ENCODE results near the gene RAD9A.
"Not testable (repeated sequence)": the region's sequence is repeated elsewhere in the genome, so short reads cannot be mapped to it uniquely, and the experiment has no call there.

The RAD9A gene

DNA sequence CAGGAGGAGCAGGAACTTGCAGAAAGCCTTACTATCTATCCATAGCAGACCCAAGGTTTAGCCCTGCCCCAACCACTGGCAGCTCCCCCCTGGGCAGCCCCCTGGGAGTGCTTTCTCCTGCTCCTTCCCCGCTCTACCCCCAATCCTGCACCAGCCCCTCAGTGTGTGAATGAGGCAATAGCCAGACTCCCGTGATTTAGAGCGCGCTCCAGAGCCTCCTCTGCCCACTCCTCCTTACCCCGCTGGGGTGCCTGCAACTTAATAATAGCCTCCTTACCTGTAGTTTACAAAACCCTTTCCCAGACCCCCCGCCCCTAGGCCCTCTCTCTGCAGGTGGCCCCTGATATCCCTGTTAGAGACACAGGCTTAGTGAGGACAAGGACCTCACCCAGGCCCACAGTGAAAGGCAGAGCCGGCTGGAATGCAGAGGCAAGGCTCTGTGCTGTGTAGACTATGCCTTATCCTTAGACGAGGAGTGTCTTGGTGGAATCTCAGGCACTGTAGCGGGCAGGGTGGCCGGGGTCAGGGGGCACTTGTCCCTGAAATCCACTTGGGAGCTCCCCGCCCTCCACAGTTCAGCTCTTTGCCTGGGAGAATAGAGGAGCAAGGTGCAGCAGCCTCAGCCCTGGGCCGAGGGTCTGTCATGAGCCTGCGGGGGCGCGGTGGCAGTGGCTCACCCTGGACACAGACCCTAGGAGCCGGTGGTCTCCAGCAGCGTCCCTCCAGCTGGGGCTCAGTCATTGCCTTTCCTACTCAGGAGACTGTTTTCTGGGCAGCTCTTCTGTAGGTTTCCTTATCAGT is 19.4 kb downstream of the RAD9A start:
- no peak for DNase-seq (ENCODE audit: low spot score)

DNA sequence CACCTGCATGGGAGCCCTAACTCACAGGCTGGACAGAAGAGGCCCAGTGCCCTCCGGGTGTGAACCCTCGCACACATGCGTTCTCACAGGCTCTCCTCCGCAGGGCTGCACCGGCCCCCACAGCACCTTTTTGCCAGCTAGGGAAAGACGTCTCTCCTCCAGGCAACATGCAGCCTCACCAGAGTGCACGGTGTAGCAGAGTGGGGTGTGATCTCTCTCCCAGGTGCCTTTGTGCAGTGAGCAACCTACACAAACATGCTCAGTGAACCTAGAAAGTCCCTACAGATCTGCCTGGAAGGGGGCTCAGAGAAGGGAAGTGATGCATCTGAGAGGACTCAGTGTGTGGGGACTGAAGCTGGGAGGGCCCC is 20.0 kb downstream of the RAD9A start:
- no peak for DNase-seq (ENCODE audit: low spot score)

DNA sequence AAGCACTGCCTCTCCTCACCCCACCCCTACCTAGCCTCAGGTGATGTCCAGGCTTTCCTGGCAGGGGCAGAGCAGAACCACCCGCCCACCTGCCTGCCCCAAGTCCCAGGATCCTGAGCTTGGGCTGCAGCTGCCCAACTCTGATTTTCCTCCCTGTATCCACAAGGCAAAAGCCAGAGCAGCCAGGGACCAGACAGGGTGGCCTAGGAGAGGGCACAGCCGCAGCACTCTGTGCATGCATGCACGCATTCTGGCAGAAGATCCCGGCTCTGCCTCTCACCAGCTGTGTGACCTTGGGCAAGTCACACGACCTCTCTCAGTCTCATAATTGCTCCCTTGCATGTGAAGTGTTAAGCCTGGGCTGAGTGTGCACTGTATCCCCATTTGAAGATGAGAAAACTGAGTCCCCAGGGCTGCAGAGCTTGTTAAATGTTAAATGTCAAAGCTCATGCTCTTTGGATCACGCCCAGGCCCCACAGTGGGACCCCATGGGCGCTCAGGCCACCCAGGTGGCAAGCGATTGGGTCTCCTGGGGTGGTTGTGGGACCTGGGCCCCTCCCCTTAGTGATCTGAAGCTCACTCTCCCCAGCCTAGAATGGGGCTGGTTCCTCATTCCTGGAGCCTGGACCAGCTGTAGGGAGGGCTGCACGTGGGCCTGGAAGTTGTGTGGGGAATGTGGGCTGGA is 20.9 kb downstream of the RAD9A start:
- DNase-seq (ENCODE audit: low spot score): no peak

DNA sequence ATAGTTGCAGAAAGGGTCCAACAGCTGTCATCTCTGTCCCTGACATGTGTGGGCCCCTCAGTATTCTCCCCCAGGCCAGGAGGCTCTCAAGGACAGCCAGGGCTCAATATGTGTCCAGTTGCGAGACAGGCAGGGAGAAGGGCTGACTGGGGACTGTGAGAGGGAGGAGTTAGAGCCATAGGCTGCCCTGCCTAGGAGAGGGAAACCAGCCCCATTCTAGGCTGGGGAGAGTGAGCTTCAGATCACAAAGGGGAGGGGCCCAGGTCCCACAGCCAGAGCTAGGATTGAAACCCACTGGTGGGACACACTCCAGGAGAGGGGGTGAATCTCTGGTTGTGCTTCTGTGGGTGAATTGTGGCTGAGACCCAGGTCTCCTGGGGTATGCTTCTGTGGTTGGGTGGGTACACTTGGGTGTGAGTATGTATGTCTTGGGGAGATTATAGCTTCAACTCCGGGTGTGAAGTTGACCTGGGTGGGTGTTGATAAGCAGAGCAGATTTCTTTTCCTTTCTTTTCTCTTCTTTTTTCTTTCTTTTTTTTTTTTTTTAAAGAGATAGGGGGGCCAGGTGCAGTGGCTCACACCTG is 21.6 kb downstream of the RAD9A start:
- no peak for DNase-seq (ENCODE audit: low spot score)

DNA sequence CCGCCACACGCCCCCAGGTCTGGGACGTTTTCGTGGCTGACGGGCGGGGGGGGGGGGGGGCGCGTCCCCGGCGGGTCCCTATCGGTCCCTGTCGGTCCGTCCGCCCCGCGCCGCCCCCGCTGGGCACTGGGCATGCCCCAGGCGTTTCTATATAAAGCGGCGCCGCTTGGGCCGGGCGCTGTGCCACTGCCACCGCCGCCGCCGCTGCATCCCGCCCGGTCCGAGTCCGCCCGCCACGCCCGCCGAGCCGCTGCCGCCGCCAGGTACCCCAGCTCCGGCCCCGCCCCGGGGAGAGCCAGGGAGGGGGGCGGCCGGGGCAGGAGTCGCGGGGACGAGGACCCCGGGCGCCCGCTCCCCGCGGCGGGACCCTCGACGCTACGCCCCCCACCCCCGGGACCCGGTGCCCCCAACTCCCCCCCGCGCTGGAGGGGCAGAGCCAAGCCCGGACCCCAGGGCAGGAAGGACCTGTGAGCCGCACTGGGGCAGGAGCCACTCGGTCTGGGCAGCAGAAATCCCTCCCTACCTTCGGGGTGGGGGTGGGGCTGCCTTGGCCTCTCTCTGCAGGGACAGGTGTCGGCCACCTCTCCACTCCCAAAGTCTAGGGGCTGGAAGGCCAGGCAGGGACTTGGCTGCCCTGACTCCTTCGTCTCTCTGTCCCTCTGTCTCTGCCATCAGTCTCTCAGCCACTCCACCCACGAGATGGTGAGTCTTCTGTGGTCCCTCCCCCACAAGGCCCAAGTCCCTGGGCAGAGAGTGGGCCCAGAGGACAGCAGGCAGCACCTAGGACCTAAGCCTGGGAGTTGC is 23.9 kb downstream of the RAD9A start, which contains the start of gene CARNS1:
Gene CARNS1 (plus strand): TSS at position 178 of the 804 bp plus-strand sequence. CDS start 522 bp downstream, at position 700.
- no peak for DNase-seq (ENCODE audit: low spot score)

DNA sequence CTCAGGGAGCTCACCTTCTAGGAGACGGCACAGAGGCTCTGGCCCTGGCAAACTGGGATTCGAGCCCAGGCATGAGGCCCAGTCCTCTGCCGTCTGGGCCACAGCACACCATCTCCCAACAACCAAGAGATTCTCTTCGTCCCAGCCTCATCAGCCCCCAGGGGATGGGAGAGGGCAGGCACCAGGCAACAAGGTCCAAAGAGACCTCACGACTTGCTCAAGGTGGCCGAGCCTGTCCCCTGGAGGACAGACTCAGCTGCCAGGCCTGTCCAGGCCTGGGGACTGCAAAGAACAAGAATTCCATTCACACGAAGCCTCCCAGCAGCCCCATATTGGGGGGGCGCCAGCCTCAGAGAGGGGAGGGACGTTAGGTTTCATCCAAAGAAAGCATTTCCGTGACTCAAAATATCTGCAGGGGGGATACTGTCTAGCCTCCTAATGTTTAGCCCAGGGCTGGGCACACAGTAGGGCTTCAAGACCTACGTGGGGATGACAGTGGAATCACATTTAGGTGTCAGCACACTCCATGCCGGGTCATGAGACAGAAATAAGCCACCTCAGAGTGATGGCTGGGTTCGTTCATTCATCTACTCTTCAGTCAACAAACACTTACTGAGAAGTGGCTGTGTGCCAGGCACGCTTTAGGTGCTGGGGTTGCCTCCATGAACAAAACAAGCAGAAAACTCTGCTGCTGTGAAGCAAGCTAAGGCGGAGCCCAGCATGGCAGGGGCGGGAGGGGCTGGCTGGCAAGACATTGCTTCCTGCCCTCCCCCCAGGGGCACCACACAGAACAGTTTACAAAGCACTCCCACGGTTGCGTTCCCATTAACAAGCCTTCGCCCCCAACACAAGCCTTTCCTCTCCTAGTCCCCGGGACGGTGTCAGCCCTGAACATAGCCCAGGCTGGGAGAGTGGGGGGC is 24.9 kb downstream of the RAD9A start:
- no peak for DNase-seq (ENCODE audit: low spot score)

DNA sequence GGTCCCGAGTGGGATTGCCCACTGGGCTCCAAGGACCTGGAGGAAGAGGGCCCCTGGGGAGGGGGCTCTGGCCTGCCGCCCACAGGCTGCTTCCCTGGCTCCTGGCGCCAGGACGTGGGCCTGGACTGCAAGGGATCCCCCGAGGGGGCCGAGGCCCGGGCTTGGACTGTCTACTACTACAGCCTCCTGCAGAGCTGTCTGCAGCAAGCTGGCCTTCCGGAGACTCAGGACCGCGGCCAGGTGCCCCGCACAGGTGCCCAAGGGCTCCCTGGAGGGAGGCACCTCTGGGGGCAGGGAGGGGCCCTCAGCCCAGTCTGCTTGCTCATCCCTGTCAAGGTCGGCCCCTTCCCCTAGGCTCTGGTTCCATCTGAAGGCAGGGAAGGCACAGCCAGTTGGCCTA is 25.6 kb downstream of the RAD9A start:
- no peak for DNase-seq (ENCODE audit: low spot score)

DNA sequence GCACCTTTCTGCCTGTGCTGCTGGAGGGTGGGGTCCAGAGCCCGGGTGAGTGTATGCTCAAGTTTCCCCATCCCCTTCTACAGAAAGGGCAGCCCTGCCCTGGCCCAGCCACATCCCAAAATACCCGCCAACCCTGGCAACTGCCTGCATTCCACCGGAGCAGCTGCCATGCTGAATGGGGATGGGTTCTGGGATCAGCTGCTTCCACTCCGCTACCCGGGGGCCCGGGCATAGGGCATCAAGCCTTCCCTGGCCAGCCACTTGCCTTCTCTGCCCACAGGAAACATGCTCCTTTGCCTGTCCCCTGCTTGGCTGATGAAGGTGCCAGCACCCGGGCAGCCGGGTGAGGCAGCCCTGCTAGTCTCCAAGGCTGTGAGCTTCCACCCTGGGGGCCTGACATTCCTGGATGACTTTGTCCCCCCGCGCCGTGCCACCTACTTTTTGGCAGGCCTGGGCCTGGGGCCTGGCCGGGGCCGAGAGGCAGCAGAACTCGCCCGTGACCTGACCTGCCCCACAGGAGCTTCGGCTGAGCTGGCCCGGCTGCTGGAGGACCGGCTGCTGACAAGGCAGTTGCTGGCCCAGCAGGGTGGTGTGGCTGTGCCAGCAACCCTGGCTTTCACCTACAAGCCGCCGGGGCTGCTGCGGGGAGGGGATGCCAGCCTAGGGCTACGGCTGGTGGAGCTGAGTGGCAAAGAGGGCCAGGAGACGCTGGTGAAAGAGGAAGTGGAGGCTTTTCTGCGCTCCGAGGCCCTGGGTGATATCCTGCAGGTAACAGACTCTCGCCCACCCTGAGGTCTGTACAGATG is 26.9 kb downstream of the RAD9A start:
- DNase-seq (ENCODE audit: low spot score): no peak

DNA sequence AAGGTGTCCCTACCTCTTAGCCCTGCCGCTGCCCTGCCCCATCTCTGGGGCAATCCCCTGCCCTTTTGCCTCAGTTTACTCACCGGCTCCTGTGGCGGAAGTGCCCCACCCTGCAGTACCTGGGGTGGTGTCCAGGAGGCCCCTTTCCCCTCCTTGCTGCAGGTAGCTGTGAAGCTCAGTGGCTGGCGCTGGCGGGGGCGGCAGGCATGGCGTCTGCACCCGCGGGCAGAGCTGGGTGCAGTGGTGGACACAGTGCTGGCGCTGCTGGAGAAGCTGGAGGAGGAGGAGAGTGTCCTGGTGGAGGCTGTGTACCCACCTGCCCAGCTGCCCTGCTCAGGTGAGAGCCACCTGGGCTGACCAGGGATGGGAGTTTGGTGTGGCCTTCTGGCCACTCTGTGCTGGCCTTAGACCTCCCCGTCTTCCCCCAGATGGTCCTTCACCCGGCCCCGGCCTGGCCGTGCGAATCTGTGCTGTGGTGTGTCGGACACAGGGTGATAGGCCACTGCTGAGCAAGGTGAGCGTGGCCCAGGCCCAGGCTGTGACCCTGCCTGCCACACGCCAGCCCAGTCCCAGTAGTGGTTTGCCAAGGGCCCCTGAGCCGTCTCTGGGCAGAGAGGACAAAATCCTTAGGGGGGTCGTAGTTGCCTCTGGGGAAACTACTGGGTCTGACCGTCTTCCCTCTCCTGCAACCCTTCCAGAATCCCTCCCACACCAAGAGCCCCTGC is 27.7 kb downstream of the RAD9A start:
- DNase-seq (ENCODE audit: low spot score): no peak

DNA sequence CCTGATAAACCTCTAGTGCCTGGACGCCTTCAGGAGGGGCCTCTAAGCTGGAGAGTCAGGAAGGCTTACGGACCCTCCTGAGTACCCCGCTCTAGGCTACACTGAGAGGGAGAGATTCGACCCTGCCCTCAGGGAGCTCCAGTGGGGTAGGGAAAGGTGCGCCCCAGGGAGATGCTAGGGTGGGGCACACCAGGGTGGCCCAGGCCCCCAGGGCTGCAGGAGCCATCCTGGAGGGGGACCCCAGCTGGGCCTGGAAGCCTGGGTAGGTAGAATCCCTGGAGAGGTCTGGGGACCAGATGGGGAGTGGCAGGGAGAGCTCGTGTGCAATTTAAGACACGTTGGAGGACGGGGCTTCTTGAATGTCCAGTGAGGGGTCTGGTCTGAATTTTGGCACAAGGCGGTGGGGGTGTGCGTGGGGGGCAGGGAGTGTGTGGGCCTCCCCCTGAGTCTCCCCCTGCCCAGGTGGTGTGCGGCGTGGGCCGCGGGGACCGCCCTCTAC is 28.4 kb downstream of the RAD9A start:
- no peak for DNase-seq (ENCODE audit: low spot score)

DNA sequence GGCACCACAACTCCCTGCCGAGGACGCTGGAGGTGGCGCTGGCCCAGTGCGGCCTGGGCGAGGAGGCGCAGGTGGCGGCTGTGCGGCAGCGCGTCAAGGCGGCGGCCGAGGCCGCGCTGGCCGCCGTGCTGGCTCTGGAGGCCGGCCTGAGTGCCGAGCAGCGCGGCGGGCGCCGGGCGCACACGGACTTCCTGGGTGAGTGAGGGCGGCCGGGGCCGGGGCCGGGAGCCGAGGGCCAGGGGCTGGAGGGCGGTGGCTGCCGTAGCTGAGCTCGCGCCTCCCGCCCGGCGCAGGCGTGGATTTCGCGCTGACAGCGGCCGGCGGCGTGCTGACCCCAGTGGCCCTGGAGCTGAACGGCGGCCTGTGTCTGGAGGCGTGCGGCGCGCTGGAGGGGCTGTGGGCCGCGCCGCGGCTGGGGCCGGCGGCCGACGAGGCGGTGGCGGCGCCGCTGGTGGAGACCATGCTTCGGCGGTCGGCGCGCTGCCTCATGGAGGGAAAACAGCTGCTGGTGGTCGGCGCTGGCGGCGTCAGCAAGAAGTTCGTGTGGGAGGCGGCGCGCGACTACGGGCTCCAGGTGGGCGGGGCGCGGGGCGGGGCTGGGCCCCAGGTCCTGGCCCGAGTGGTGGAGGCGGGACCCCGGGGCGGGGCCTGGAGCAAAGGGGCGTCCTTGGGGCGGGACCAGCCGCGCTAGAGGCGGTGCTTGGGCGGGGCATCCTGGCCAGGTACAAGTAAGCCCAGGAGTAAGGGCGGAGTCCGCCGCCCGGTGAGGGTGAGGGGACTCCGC is 29.1 kb downstream of the RAD9A start:
- DNase-seq (ENCODE audit: low spot score): peak; percentile 98

DNA sequence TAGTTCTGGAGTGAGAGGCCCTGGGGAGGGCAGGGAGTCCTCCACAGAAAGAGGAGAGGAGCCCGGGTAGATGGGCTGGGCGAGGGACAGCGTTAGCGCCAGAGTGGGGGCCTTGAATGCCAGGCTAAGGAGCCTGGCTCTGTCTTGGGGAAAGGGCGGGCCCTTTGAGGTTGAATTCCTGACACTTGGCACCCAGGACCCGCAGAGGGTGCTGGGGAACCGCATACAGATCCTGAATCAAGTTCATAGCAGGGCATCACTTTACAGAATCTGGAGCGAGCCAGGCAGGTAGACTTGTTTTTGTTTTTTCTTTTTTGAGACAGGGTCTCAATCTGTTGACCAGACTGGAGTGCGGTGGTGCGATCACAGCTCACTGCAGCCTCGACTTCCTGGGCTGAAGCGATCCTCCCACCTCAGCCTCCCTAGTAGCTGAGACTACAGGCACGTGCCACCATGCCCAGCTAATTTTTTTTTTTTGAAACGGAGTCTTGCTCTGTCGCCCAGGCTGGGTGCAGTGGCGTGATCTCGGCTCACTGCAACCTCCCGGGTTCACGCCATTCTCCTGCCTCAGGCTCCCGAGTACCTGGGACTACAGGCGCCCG is 29.7 kb downstream of the RAD9A start:
- no peak for DNase-seq (ENCODE audit: low spot score)

DNA sequence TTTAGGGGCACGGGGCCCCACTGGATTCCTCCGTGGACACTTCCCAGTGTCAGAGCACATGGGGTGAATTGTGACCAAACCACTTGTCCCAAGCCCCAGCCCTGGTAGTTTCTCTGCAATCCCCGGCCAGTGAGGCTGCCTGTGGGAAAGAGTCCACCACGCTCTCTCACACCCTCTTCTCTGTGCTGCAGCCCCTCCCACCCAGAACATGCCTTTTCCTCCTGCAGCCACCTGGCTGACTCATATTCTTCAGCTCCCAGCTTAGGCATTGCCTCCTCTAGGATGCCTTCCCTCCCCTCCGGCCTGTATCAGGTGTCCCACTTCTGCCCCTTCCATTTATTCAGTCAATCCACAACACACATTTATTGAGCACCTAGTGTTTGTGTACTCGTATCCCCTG is 31.1 kb downstream of the RAD9A start:
- DNase-seq (ENCODE audit: low spot score): no peak

DNA sequence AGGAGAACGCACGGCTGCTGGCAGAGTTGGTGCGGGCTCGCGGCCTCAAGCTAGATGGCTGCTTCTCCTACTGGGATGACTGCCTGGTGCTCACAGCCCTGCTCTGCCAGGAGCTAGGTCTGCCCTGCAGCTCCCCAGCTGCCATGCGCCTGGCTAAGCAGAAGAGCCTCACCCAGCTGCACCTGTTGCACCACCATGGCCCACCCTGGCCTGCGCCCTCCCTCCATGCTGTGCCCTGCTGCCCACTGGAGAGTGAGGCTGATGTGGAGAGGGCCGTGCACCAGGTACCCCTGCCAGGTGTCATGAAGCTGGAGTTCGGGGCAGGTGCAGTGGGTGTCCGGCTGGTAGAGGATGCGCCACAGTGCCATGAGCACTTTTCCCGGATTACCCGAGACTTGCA is 31.7 kb downstream of the RAD9A start:
- no peak for DNase-seq (ENCODE audit: low spot score)

DNA sequence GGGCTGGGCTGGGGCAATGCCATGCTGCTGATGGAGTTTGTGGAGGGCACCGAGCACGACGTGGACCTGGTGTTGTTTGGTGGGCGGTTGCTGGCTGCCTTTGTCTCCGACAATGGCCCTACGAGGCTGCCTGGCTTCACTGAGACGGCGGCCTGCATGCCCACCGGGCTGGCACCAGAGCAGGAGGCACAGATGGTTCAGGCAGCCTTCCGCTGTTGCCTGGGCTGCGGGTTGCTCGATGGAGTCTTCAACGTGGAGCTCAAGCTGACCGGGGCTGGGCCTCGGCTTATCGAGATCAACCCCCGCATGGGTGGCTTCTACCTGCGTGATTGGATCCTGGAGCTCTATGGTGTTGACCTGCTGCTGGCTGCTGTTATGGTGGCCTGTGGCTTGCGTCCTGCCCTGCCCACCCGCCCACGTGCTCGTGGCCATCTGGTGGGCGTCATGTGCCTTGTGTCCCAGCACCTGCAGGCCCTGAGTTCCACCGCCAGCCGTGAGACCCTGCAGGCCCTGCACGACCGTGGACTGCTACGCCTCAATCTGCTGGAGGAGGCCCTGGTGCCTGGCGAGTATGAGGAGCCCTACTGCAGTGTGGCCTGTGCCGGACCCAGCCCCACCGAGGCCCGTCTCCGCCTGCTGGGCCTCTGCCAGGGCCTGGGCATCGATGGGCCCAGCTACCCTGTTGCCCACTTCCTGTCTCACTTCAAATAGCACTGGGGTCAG is 32.3 kb downstream of the RAD9A start:
- no peak for DNase-seq (ENCODE audit: low spot score)

DNA sequence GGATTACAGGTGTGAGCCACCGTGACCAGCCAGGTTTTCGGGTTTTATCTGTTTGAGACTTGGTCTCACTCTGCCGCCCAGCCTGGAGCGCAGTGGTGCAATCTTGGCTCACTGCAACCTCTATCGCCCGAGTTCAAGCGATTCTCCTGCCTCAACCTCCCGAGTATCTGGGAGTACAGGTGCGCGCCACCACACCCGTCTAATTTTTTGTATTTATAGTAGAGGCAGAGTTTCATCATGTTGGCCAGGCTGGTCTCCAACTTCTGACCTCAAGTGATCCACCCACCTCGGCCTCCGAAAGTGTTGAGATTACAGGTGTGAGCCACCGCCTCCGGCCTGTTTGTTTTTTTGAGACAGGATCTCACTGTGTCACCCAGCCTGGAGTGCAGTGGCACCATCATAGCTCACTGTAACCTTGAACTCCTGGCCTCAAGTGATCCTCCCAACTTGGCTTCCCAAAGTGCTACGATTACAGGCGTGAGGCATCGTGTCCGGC is 35.6 kb downstream of the RAD9A start:
- DNase-seq (ENCODE audit: low spot score): not testable (repeated sequence)
